ENCODE data around the gene RNASE9.

RNASE9 gene

GRCh38 chr14:20529806-20530205, 31.0 kb downstream of the RNASE9 start:
- peaks cover 18% of the 10 kb centered on the region for H3K27me3 ChIP-seq (ENCODE audit: low read depth, low read length)
- H3K9ac ChIP-seq (ENCODE audit: low read length): no peak overlapping the region
- H3K4me2 ChIP-seq (ENCODE audit: low read length): no peak overlapping the region
- no peaks in the 10 kb centered on the region for H4K20me1 ChIP-seq (ENCODE audit: insufficient read depth, low read length)
- no peak overlapping the region for H3K27ac ChIP-seq (ENCODE audit: low read length)
- H2AFZ ChIP-seq (ENCODE audit: low read depth, low read length): no peak overlapping the region
- no peaks in the 10 kb centered on the region for H3K79me2 ChIP-seq (ENCODE audit: low read length)
- H3K4me3 ChIP-seq (ENCODE audit: low read length): no peak overlapping the region
- H3K9me3 ChIP-seq (ENCODE audit: insufficient read depth, low read length): no peaks in the 10 kb centered on the region
- peaks cover 3% of the 10 kb centered on the region; the same call in 1 of the 2 replicates for H3K4me1 ChIP-seq (ENCODE audit: low read length)
- no peaks in the 10 kb centered on the region for H3K36me3 ChIP-seq (replicated peaks; ENCODE audit: low read depth, low read length)
- no peak for TF ChIP-seq EZH2phosphoT487 (IDR thresholded peaks at IDR 0.05; ENCODE audit: low read depth)

GRCh38 chr14:20524027-20524426, 36.8 kb downstream of the RNASE9 start:
- Histone ChIP-seq H2AFZ (ENCODE audit: low read depth, low read length) (no peak overlapping the region), H3K27ac (ENCODE audit: low read length) (no peak overlapping the region)

GRCh38 chr14:20522332-20522731, 38.5 kb downstream of the RNASE9 start:
- no peaks in the 10 kb centered on the region for H3K9me3 ChIP-seq (ENCODE audit: insufficient read depth, low read length)
- H3K27me3 ChIP-seq (ENCODE audit: low read depth, low read length): peaks cover 4% of the 10 kb centered on the region; the same call in 1 of the 2 replicates
- no peak overlapping the region for H2AFZ ChIP-seq (ENCODE audit: low read depth, low read length)
- H3K9ac ChIP-seq (ENCODE audit: low read length): no peak overlapping the region
- TF ChIP-seq CTCF (IDR thresholded peaks at IDR 0.05; ENCODE audit: low read depth, low read length): no peak
- TF ChIP-seq EZH2phosphoT487 (IDR thresholded peaks at IDR 0.05; ENCODE audit: low read depth): no peak
- no peak overlapping the region for H3K4me3 ChIP-seq (ENCODE audit: low read length)
- H3K4me2 ChIP-seq (ENCODE audit: low read length): no peak overlapping the region
- no peak overlapping the region for H3K27ac ChIP-seq (ENCODE audit: low read length)
- no peaks in the 10 kb centered on the region for H3K36me3 ChIP-seq (replicated peaks; ENCODE audit: low read depth, low read length)
- H4K20me1 ChIP-seq (ENCODE audit: insufficient read depth, low read length): no peaks in the 10 kb centered on the region
- H3K4me1 ChIP-seq (ENCODE audit: low read length): no peaks in the 10 kb centered on the region
- no peaks in the 10 kb centered on the region for H3K79me2 ChIP-seq (ENCODE audit: low read length)

More at GRCh38 chr14:20524027-20524426, 36.8 kb downstream of the RNASE9 start:
- H3K4me2 ChIP-seq (ENCODE audit: low read length): no peak overlapping the region
- H3K9me3 ChIP-seq (ENCODE audit: insufficient read depth, low read length): no peaks in the 10 kb centered on the region
- no peaks in the 10 kb centered on the region for H3K36me3 ChIP-seq (replicated peaks; ENCODE audit: low read depth, low read length)
- peaks cover 18% of the 10 kb centered on the region for H3K27me3 ChIP-seq (ENCODE audit: low read depth, low read length)
- no peak overlapping the region for H3K9ac ChIP-seq (ENCODE audit: low read length)
- H3K79me2 ChIP-seq (ENCODE audit: low read length): no peaks in the 10 kb centered on the region
- TF ChIP-seq CTCF (IDR thresholded peaks at IDR 0.05; ENCODE audit: low read depth, low read length) (no peak), EZH2phosphoT487 (IDR thresholded peaks at IDR 0.05; ENCODE audit: low read depth) (no peak)
- H3K4me1 ChIP-seq (ENCODE audit: low read length): no peaks in the 10 kb centered on the region
- H4K20me1 ChIP-seq (ENCODE audit: insufficient read depth, low read length): no peaks in the 10 kb centered on the region
- H3K4me3 ChIP-seq (ENCODE audit: low read length): no peak overlapping the region

- Histone ChIP-seq H2AFZ (ENCODE audit: low read depth, low read length) (no peak overlapping the region), H3K79me2 (ENCODE audit: low read length) (no peaks in the 10 kb centered on the region), H3K27ac (ENCODE audit: low read length) (no peak overlapping the region), H3K4me1 (ENCODE audit: low read length) (peaks cover 7% of the 10 kb centered on the region; the same call in 1 of the 2 replicates), H3K36me3 (replicated peaks; ENCODE audit: low read depth, low read length) (no peaks in the 10 kb centered on the region), H3K27me3 (ENCODE audit: low read depth, low read length) (peaks cover 12% of the 10 kb centered on the region), H3K9ac (ENCODE audit: low read length) (no peak overlapping the region), H3K4me2 (ENCODE audit: low read length) (no peak overlapping the region), H4K20me1 (ENCODE audit: insufficient read depth, low read length) (no peaks in the 10 kb centered on the region), H3K9me3 (ENCODE audit: insufficient read depth, low read length) (no peaks in the 10 kb centered on the region), H3K4me3 (ENCODE audit: low read length) (no peak overlapping the region)
- TF ChIP-seq EZH2phosphoT487 (IDR thresholded peaks at IDR 0.05; ENCODE audit: low read depth): no peak
- TF ChIP-seq CTCF (IDR thresholded peaks at IDR 0.05; ENCODE audit: low read depth, low read length): no peak
Observed at GRCh38 chr14:20516921-20517320, 43.9 kb downstream of the RNASE9 start.
